T47D (cell line): Measurements from ENCODE around the gene IGSF3.

Experiments
- DNase-seq, 2 experiments: peaks; one replicate each; pipeline versions ENCODE4 v3.0.0 to v3.0.0-alpha.2; 2011 to 2012; ENCODE audit warnings: low read depth in 1 of 2, low spot score in 1 of 2
- JUND ChIP-seq: IDR thresholded peaks from 2 replicates; pipeline ENCODE4 v1.6.1; 2012; ENCODE audit warnings: low read depth
- in situ Hi-C: cut with HindIII; loops from 2 replicates; pipeline ENCODE4 v1.10.0; 2016; ENCODE audit warnings: low sequenced_read_pairs, low pct_unique_long_range_greater_than_20kb

IGSF3 gene

DNA sequence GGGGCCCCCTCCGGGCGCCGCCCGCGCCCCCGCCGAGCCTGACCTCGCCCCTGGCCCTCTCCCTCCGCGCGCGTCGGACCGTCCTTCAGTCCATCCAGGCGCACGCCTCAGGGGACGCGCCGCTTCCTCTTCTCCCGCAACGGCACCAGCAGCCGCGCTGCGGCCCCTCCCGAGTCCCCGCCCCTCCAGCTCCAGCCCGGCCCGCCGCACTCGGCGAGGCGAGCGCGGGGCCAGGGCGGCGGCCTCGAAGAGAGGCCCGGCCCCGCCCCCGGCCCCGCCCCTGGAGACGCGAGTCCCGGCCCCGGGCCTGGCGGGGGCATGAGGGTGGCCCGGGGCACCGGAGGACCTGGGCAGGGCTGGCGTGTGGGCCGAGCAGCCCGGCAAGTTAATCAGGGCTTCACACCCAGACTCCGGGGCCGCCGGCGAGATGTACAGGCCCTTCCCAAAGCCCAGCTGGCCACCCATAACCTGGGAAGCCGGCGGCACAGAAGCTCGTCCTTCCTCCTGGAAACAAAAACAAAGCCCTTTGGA, at the start of gene IGSF3:
TSS of gene IGSF3 (minus strand) at position 159 of the 531 bp plus-strand sequence. CDS start 1,407 bp downstream, outside the sequence.
- in situ Hi-C loops = no loop called here
- peak; percentile 65 to 83 for DNase-seq
- TF ChIP-seq JUND = no peak

- in situ Hi-C loops = no loop called here
- no peak for TF ChIP-seq JUND
- DNase-seq = peak in 1 of 2 experiments; percentile 55
Observed at GRCh38 chr1:116717318-116717717, 49.8 kb upstream of the IGSF3 start.

DNA sequence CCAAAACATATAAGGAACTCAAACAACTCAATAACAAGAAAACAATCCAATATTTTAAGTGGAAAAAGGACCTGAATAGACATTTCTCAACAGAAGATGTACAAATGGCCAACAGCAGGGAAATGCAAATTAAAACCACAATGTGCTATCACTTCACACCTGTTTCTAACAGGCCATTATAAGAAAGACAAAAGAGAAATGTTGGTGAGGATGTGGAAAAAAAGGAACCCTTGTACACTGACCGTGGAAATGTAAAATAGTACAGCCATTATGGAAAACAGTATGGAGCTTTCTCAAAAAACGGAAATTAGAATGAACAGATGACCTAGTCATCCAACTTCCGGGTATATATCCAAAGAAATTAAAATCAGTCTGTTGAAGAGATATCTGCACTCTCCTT, 48.9 kb upstream of the IGSF3 start:
- in situ Hi-C loops = no loop called here
- TF ChIP-seq JUND = no peak
- DNase-seq = no peak

GRCh38 chr1:116713474-116713873, 45.9 kb upstream of the IGSF3 start:
- in situ Hi-C loops = no loop called here
- TF ChIP-seq JUND = no peak
- DNase-seq = no peak

- in situ Hi-C loops = no loop called here
- no peak for DNase-seq
- no peak for TF ChIP-seq JUND
Observed at GRCh38 chr1:116712510-116712909, 45.0 kb upstream of the IGSF3 start.

DNA sequence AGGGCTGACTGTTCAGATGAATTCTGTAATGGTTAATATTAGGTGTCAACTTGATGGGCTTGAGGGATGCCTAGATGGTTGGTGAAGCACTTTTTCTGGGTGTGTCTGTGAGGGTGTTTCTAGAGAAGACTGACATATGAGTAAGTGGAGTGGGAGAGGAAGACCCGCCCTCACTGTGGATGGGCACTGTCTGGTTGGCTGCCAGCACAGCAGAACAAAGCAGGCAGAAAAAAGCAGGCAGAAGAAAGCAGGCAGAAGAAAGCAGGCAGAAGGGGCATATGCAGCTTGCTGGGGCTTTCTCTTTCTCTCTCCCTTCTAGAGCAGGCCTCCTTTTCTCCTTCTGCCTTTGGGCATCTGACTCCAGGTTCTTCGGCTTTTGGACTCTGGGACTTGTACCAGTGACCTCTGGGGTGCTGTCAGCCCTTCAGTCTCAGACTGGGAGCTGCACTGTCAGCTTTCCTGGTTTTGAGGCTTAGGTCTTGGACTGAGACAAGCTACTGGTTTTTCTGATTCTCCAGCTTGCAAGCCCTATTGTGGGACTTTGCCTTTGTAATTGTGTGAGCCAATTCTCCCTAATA, 43.8 kb upstream of the IGSF3 start:
- no peak for DNase-seq
- in situ Hi-C loops = no loop called here

DNA sequence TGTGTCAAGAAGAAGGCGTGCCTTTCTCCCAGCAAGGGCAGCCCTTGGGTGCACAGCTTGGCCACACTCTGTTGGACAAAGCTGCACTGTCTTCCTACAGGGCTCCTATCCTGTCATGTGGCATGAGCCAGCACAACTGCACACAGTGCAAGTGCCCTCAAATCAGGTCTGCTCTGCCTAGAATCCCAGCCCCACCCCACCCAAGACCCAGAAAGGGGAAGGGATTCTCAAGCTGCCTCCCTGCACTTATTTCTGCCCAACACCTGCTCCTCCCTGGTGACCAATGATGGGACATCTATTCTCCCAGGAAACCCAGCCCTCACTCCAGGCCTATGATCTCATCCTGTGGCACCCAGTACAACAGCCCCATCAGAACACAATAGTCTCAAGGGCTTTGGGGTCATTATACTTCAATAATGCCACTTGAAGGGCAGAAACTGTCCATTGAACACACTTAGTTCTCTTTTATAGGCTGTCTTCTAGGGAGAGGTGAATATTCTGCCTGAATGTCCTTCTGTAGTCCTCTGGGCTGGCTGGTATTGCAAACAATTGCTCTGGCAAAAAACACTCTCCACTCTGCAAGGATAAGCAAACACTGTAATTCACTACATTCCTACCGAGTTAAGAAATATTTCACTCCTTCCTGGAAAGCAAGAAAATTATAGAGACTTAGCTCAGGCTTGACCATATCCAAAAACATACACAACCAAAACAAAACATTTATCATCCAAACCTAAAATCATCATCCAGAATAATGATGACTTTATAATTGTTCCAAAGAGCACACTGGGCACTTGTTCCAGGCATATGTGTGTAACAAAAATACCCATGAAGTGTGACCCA, 43.1 kb upstream of the IGSF3 start:
- DNase-seq = no peak
- in situ Hi-C loops = no loop called here
- no peak for TF ChIP-seq JUND

More for the DNA sequence above, 43.8 kb upstream of the IGSF3 start:
- TF ChIP-seq JUND = no peak

GRCh38 chr1:116709666-116710167, 42.2 kb upstream of the IGSF3 start:
- no peak for DNase-seq
- TF ChIP-seq JUND = no peak
- in situ Hi-C loops = no loop called here

- peak in 1 of 2 experiments; percentile 80 for DNase-seq
- in situ Hi-C loops = no loop called here
- no peak for TF ChIP-seq JUND
Observed at GRCh38 chr1:116708255-116708900, 40.8 kb upstream of the IGSF3 start.

DNA sequence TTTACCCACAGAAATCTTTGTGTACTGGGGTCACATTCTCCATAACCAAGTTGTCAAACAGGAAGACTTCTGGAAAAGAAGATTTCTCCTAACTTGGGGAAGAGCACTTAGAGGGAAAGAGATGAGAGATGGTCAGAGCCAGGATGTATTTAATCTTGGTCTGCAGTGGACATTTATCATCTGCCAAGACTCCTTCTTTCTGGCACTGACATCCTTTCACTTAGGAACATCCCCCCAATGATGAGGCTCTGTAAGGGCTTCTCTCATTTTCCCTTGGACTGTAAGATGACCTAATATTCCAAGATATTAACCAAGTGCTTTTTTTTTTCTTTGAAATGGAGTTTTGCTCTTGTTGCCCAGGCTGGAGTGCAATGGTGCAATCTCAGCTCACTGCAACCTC, 39.3 kb upstream of the IGSF3 start:
- DNase-seq = no peak
- TF ChIP-seq JUND = no peak
- in situ Hi-C loops = no loop called here

GRCh38 chr1:116706123-116706522, 38.6 kb upstream of the IGSF3 start:
- DNase-seq = peak in 1 of 2 experiments; percentile 57
- in situ Hi-C loops = no loop called here
- peak; percentile 60; the same call in 1 of the 2 replicates for TF ChIP-seq JUND

GRCh38 chr1:116704278-116704677, 36.7 kb upstream of the IGSF3 start:
- no peak for TF ChIP-seq JUND
- in situ Hi-C loops = no loop called here
- no peak for DNase-seq
